K562 (cell line): ENCODE measurements around the gene RBM7. TPM values are rescaled to one million over a fixed set of nuclear protein-coding genes. Genes with fewer than 3 reads are reported as not detected.
A peak's percentile ranks its signal among the peaks of the same experiment; 100 is the strongest.

Source experiments
- CBFB ChIP-seq: sonication (generic); formaldehyde crosslinking; IDR thresholded peaks from 2 replicates; pipeline ENCODE4 v1.4.0; 2020; ENCODE audit warnings: mild to moderate bottlenecking, missing genetic modification reagents
- ELF1 ChIP-seq: fragments of 200-800 bp; sonication (Bioruptor generic); IDR thresholded peaks from 2 replicates; pipeline ENCODE4 v1.6.1; 2016; ENCODE audit warnings: missing genetic modification characterization, missing compliant biosample characterization
- FIP1L1 ChIP-seq: fragments of 200-400 bp; formaldehyde crosslinking; IDR thresholded peaks from 2 replicates; pipeline ENCODE4 v1.6.1; 2018; ENCODE audit warnings: mild to moderate bottlenecking, low read depth, low read length; ENCODE audit not compliant: poor library complexity, severe bottlenecking
- GTF2F1 ChIP-seq: IDR thresholded peaks from 2 replicates; pipeline ENCODE4 v1.6.1; 2011; ENCODE audit warnings: low read depth, low read length, improper control_type of control experiment
- ILK ChIP-seq: fragments of 450-650 bp; IDR thresholded peaks from 2 replicates; pipeline ENCODE4 v1.6.1; 2016; ENCODE audit warnings: missing genetic modification characterization, low read depth, mild to moderate bottlenecking, missing compliant biosample characterization, moderate library complexity, borderline replicate concordance
- KLF16 ChIP-seq: IDR thresholded peaks from 2 replicates; pipeline ENCODE4 v1.6.1; 2016; ENCODE audit warnings: antibody characterized with exemption
- NFXL1 ChIP-seq: fragments of 450-650 bp; formaldehyde crosslinking; IDR thresholded peaks from 2 replicates; pipeline ENCODE4 v1.4.0; 2021; ENCODE audit warnings: mild to moderate bottlenecking
- NR2C2 ChIP-seq, 2 experiments: fragments of 200-800 bp in 1 of 2; sonication (Bioruptor generic) in 1 of 2; sonication (generic) in 1 of 2; formaldehyde crosslinking in 1 of 2; IDR thresholded peaks; 2 replicates each; pipeline versions ENCODE4 v1.6.1 to v1.8.0; 2016 to 2022; ENCODE audit warnings: mild to moderate bottlenecking in 1 of 2, missing compliant biosample characterization in 1 of 2, missing genetic modification characterization in 1 of 2, missing genetic modification reagents in 1 of 2
- PURB ChIP-seq: sonication (generic); formaldehyde crosslinking; IDR thresholded peaks from 2 replicates; pipeline ENCODE4 v1.9.0; 2021; ENCODE audit warnings: low read depth, mild to moderate bottlenecking, missing genetic modification reagents
- RBM22 ChIP-seq: fragments of 200-400 bp; formaldehyde crosslinking; IDR thresholded peaks from 2 replicates; pipeline ENCODE4 v1.6.1; 2018; ENCODE audit warnings: low read length, low read depth; ENCODE audit not compliant: poor library complexity, severe bottlenecking
- SMARCE1 ChIP-seq: fragments of 450-650 bp; IDR thresholded peaks from 2 replicates; pipeline ENCODE4 v1.7.1; 2016; ENCODE audit warnings: mild to moderate bottlenecking
- SRSF1 ChIP-seq: fragments of 200-400 bp; formaldehyde crosslinking; IDR thresholded peaks from 2 replicates; pipeline ENCODE4 v1.6.1; 2017; ENCODE audit warnings: mild to moderate bottlenecking, low read depth, low read length, moderate library complexity
- TEAD1 ChIP-seq, 2 experiments: fragments of 450-650 bp in 1 of 2; sonication (generic) in 1 of 2; formaldehyde crosslinking; IDR thresholded peaks; 2 replicates each; pipeline versions ENCODE4 v1.4.0 to v1.8.0; 2020 to 2022; ENCODE audit warnings: mild to moderate bottlenecking in 2 of 2, missing genetic modification reagents in 1 of 2
- TGIF2 ChIP-seq: sonication (generic); formaldehyde crosslinking; IDR thresholded peaks from 2 replicates; pipeline ENCODE4 v1.8.1; 2022; ENCODE audit warnings: mild to moderate bottlenecking, missing genetic modification reagents, moderate library complexity
- YY1 ChIP-seq, 3 experiments: IDR thresholded peaks; 2 replicates each; pipeline ENCODE4 v1.6.1; 2011; ENCODE audit warnings: low read length in 2 of 3, mild to moderate bottlenecking in 2 of 3, moderate library complexity in 2 of 3, borderline replicate concordance in 1 of 3, control low read depth in 1 of 3, low read depth in 1 of 3; ENCODE audit not compliant: insufficient read depth in 3 of 3, insufficient replicate concordance in 2 of 3, control insufficient read depth in 1 of 3, insufficient read length in 1 of 3; ENCODE audit errors: extremely low read depth in 1 of 3
- ZNF175 ChIP-seq: fragments of 200-800 bp; sonication (Bioruptor generic); IDR thresholded peaks from 2 replicates; pipeline ENCODE4 v1.6.1; 2016; ENCODE audit warnings: low read depth, mild to moderate bottlenecking, missing genetic modification characterization, missing compliant biosample characterization
- ZNF232 ChIP-seq: sonication (generic); formaldehyde crosslinking; IDR thresholded peaks from 2 replicates; pipeline ENCODE4 v1.8.0; 2022; ENCODE audit warnings: mild to moderate bottlenecking, missing genetic modification reagents
- polyA plus RNA-seq, 8 experiments: library from polyadenylated mRNA; depleted of rRNA in 4 of 8; stranded (reverse) in 5 of 8; unstranded in 3 of 8; fragments of >200 nt; fragmentation: Nextera tagmentation in 2 of 8; fragmentation: Illumina TruSeq in 1 of 8; extraction: Ambion mirVana in 2 of 8; extraction: Trizol in 1 of 8; gene quantifications; 2 replicates each; pipeline versions ENCODE4 v1.2.1 to v1.2.3, GENCODE V29; 2011 to 2014; ENCODE audit warnings: inconsistent platforms in 1 of 8, missing spikeins in 1 of 8
- total RNA-seq, 7 experiments: library from RNA; depleted of rRNA in 6 of 7; stranded (reverse); fragments of >200 nt in 6 of 7; fragmentation: Illumina TruSeq in 2 of 7; extraction: Trizol in 2 of 7; gene quantifications; 2 replicates each; pipeline versions ENCODE4 v1.2.1 to v1.2.3, GENCODE V29; 2011 to 2021; ENCODE audit warnings: low replicate concordance in 1 of 7
- TF ChIP-seq, protein P1 (sequence below), 3 experiments: fragments of 200-800 bp in 1 of 3; fragments of 250-450 bp in 1 of 3; fragments of 450-650 bp in 1 of 3; sonication (Bioruptor Pico) in 1 of 3; sonication (Bioruptor generic) in 1 of 3; formaldehyde crosslinking in 1 of 3; IDR thresholded peaks; 2 replicates each; pipeline versions ENCODE4 v1.6.1 to v1.8.0; 2016 to 2022; ENCODE audit warnings: mild to moderate bottlenecking in 2 of 3, missing genetic modification characterization in 2 of 3, missing compliant biosample characterization in 1 of 3, moderate library complexity in 1 of 3
- TF ChIP-seq, protein P2 (sequence below), 2 experiments: IDR thresholded peaks; 2 replicates each; pipeline ENCODE4 v1.6.1; 2012; ENCODE audit warnings: improper control_type of control experiment in 2 of 2, low read depth in 2 of 2, low read length in 2 of 2, borderline replicate concordance in 1 of 2

The RBM7 gene
- total and polyA plus RNA-seq, 9 of the 15 experiments (the other 6 are each of a cell fraction or from before 2014, with no cell fraction given): 26.0 to 76.8 (median 49.6) TPM

DNA sequence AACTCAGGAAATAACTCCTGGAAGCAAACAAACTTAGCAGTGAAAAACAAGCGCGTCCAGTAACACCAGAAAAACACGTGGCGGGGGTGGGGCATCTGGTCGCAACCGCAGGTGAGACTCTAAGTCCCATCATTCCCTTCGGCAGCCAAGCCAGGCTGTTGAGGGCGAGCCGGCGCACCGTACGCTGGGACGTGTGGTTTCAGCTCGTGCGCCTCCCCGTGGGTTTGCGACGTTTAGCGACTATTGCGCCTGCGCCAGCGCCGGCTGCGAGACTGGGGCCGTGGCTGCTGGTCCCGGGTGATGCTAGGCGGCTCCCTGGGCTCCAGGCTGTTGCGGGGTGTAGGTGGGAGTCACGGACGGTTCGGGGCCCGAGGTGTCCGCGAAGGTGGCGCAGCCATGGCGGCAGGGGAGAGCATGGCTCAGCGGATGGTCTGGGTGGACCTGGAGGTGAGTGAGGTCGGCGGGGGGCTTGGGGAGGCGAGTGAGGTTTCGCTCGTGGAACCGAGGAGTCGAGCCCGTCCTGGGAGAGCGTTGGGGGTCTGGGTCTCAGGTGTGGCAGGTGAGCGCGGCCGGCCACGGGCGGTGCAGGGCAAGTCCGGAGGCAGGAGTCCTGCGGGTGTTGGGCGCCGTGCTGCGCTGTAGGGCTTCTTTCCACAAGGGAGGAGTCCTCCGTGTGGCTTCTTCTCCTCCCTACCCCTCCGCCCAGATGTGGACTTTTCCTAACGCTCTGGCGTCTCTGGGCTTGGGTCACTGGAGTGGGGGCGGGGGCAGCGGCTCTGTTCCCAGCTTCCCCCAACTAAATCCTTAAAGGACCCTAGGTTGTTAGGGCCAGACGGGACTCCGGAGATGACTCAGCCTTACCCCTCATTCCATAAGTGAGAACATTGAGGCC, 39.0 kb downstream of the RBM7 start, which contains the start of gene REXO2 (continued):
- TF ChIP-seq, protein P1, sequence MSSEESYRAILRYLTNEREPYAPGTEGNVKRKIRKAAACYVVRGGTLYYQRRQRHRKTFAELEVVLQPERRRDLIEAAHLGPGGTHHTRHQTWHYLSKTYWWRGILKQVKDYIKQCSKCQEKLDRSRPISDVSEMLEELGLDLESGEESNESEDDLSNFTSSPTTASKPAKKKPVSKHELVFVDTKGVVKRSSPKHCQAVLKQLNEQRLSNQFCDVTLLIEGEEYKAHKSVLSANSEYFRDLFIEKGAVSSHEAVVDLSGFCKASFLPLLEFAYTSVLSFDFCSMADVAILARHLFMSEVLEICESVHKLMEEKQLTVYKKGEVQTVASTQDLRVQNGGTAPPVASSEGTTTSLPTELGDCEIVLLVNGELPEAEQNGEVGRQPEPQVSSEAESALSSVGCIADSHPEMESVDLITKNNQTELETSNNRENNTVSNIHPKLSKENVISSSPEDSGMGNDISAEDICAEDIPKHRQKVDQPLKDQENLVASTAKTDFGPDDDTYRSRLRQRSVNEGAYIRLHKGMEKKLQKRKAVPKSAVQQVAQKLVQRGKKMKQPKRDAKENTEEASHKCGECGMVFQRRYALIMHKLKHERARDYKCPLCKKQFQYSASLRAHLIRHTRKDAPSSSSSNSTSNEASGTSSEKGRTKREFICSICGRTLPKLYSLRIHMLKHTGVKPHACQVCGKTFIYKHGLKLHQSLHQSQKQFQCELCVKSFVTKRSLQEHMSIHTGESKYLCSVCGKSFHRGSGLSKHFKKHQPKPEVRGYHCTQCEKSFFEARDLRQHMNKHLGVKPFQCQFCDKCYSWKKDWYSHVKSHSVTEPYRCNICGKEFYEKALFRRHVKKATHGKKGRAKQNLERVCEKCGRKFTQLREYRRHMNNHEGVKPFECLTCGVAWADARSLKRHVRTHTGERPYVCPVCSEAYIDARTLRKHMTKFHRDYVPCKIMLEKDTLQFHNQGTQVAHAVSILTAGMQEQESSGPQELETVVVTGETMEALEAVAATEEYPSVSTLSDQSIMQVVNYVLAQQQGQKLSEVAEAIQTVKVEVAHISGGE (CRISPR knock-in tag; IDR thresholded peaks at IDR 0.05): peak in 1 of 3 experiments; percentile 61; a peak in 1 of 6 replicates
- no peak for TF ChIP-seq KLF16
- peak; percentile 63 for TF ChIP-seq SMARCE1
- TF ChIP-seq, protein P2, sequence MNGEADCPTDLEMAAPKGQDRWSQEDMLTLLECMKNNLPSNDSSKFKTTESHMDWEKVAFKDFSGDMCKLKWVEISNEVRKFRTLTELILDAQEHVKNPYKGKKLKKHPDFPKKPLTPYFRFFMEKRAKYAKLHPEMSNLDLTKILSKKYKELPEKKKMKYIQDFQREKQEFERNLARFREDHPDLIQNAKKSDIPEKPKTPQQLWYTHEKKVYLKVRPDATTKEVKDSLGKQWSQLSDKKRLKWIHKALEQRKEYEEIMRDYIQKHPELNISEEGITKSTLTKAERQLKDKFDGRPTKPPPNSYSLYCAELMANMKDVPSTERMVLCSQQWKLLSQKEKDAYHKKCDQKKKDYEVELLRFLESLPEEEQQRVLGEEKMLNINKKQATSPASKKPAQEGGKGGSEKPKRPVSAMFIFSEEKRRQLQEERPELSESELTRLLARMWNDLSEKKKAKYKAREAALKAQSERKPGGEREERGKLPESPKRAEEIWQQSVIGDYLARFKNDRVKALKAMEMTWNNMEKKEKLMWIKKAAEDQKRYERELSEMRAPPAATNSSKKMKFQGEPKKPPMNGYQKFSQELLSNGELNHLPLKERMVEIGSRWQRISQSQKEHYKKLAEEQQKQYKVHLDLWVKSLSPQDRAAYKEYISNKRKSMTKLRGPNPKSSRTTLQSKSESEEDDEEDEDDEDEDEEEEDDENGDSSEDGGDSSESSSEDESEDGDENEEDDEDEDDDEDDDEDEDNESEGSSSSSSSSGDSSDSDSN (IDR thresholded peaks at IDR 0.05; ENCODE audit: borderline replicate concordance in 1 of 2, low read depth in 2 of 2, low read length in 2 of 2): 0 out of 4 replicates have a peak, but pooled peaks of 1 of the 2 experiments have one; percentile 35
- no peak for TF ChIP-seq ELF1
- peak; percentile 21; the same call in 1 of the 2 replicates for TF ChIP-seq GTF2F1
- TF ChIP-seq TEAD1 (CRISPR knock-in tag; IDR thresholded peaks at IDR 0.05): peak; percentile 20 to 82; a peak in 2 of 4 replicates
- peak; percentile 42; the same call in 1 of the 2 replicates for TF ChIP-seq ZNF175 (CRISPR knock-in tag)
- peak; percentile 49; the same call in 1 of the 2 replicates for TF ChIP-seq NR2C2 (CRISPR knock-in tag; IDR thresholded peaks at IDR 0.05)
- peak; percentile 29; the same call in 1 of the 2 replicates for TF ChIP-seq NR2C2 (tag; IDR thresholded peaks at IDR 0.05)
- TF ChIP-seq RBM22: peak; percentile 51
- TF ChIP-seq SRSF1: 0 out of 2 replicates have a peak, but pooled peaks have one; percentile 36
- TF ChIP-seq ZNF232: no peak
- no peak for TF ChIP-seq TGIF2
- no peak for TF ChIP-seq ILK (tag)
- peak in 1 of 3 experiments; percentile 46 for TF ChIP-seq YY1 (IDR thresholded peaks at IDR 0.05; ENCODE audit: borderline replicate concordance in 1 of 3, control insufficient read depth in 1 of 3, extremely low read depth in 1 of 3, insufficient read depth in 3 of 3, insufficient read length in 1 of 3, insufficient replicate concordance in 2 of 3, low read depth in 1 of 3, low read length in 2 of 3)
- 0 out of 2 replicates have a peak, but pooled peaks have one; percentile 41 for TF ChIP-seq PURB
- peak; percentile 90 for TF ChIP-seq CBFB (CRISPR knock-in tag)
- TF ChIP-seq FIP1L1: peak; percentile 59
- no peak for TF ChIP-seq NFXL1 (CRISPR knock-in tag)
